Neural cell (in vitro differentiated cells): ENCODE measurements around the gene SPDYE2B. TPM values are rescaled to one million over a fixed set of nuclear protein-coding genes. Genes with fewer than 3 reads are reported as not detected.
"Not testable (repeated sequence)": the region's sequence is repeated elsewhere in the genome, so short reads cannot be mapped to it uniquely, and the experiment has no call there.

Experiments
- H2AFZ ChIP-seq: fragments of 200-600, 300-800 bp; sonication (generic), shearing (Covaris generic); 2 replicates; pipeline ENCODE4 v1.6.0; 2014; ENCODE audit warnings: low read depth, mild to moderate bottlenecking, antibody characterized with exemption, low read length, moderate library complexity
- H3F3A ChIP-seq: fragments of 200-600 bp; shearing (Covaris generic); 2 replicates; pipeline ENCODE4 v1.6.1; 2016; ENCODE audit warnings: mild to moderate bottlenecking, moderate library complexity, mixed read lengths, antibody characterized with exemption, low read length; ENCODE audit not compliant: insufficient read depth, poor library complexity, severe bottlenecking
- H3K27ac ChIP-seq: fragments of 200-600, 300-800 bp; sonication (generic), shearing (Covaris generic); 2 replicates; pipeline ENCODE4 v1.5.1; 2014; ENCODE audit warnings: mild to moderate bottlenecking, low read length, moderate library complexity
- H3K27me3 ChIP-seq: fragments of 300-800, 200-600 bp; sonication (generic), shearing (Covaris generic); 2 replicates; pipeline ENCODE4 v1.6.0; 2014; ENCODE audit warnings: mild to moderate bottlenecking, low read depth, low read length, moderate library complexity; ENCODE audit not compliant: insufficient read depth
- H3K36me3 ChIP-seq: fragments of 300-800, 200-600 bp; sonication (generic), shearing (Covaris generic); 2 replicates; pipeline ENCODE4 v1.5.1; 2014; ENCODE audit warnings: mild to moderate bottlenecking, antibody characterized with exemption, low read length, moderate library complexity; ENCODE audit not compliant: insufficient read depth
- H3K4me2 ChIP-seq: fragments of 300-800, 200-600 bp; sonication (generic), shearing (Covaris generic); 2 replicates; pipeline ENCODE4 v1.6.0; 2014; ENCODE audit warnings: mild to moderate bottlenecking, low read length
- H3K4me3 ChIP-seq: fragments of 300-800, 200-600 bp; sonication (generic), shearing (Covaris generic); 2 replicates; pipeline ENCODE4 v1.5.1; 2014; ENCODE audit warnings: mild to moderate bottlenecking, low read length, moderate library complexity
- H3K79me2 ChIP-seq: fragments of 200-600 bp; shearing (Covaris generic); replicated peaks from 2 replicates; pipeline ENCODE4 v1.6.0; 2014; ENCODE audit warnings: mild to moderate bottlenecking, low read length, moderate library complexity; ENCODE audit not compliant: insufficient read depth
- H3K9ac ChIP-seq: fragments of 300-800, 200-600 bp; sonication (generic), shearing (Covaris generic); 2 replicates; pipeline ENCODE4 v1.6.1; 2016; ENCODE audit warnings: mild to moderate bottlenecking, low read length, mixed read lengths
- H3K9me2 ChIP-seq: fragments of 200-600 bp; shearing (Covaris generic); 2 replicates; pipeline ENCODE4 v1.6.1; 2016; ENCODE audit warnings: mild to moderate bottlenecking, low read length, mixed read lengths; ENCODE audit not compliant: insufficient read depth
- H3K9me3 ChIP-seq: fragments of 200-600, 300-800 bp; sonication (generic), shearing (Covaris generic); 2 replicates; pipeline ENCODE4 v1.6.1; 2016; ENCODE audit warnings: mild to moderate bottlenecking, mixed run types, low read length, moderate library complexity, mixed read lengths
- H4K20me1 ChIP-seq: fragments of 200-600 bp; shearing (Covaris generic); 2 replicates; pipeline ENCODE4 v1.6.1; 2016; ENCODE audit warnings: mild to moderate bottlenecking, mixed run types; ENCODE audit not compliant: insufficient read depth
- POLR2AphosphoS5 ChIP-seq: IDR thresholded peaks from 2 replicates; pipeline ENCODE4 v1.6.1; 2012
- polyA plus RNA-seq: library from polyadenylated mRNA; depleted of rRNA; stranded (reverse); fragments of >200 nt; gene quantifications from 2 replicates; pipeline ENCODE4 v1.2.3, GENCODE V29; 2014
- small RNA-seq, 3 experiments: library from RNA; depleted of rRNA; stranded (forward); fragments of <200 nt; gene quantifications; one replicate each; pipeline ENCODE3, GENCODE V24; 2012

The SPDYE2B gene
- polyA plus RNA-seq, 1 donor from 2014 or later: not detected

- not testable (repeated sequence) for H2AFZ ChIP-seq, H3K9me3 ChIP-seq, H3K79me2 ChIP-seq, H3K4me2 ChIP-seq, H4K20me1 ChIP-seq, H3K27ac ChIP-seq, H3K9ac ChIP-seq, H3K27me3 ChIP-seq, H3K36me3 ChIP-seq, H3K9me2 ChIP-seq, H3F3A ChIP-seq, H3K4me3 ChIP-seq
- TF ChIP-seq POLR2AphosphoS5: peak; percentile 53
Measured at GRCh38 chr7:102697642-102698512, 47.8 kb downstream of the SPDYE2B start.

- H3K9ac ChIP-seq, H3K4me2 ChIP-seq, H3K27ac ChIP-seq, H3F3A ChIP-seq, H3K4me3 ChIP-seq, H3K9me2 ChIP-seq, H3K27me3 ChIP-seq, H3K79me2 ChIP-seq, H2AFZ ChIP-seq, H3K36me3 ChIP-seq, H4K20me1 ChIP-seq, H3K9me3 ChIP-seq: not testable (repeated sequence)
Measured at GRCh38 chr7:102698962-102699750, 49.0 kb downstream of the SPDYE2B start.

Small RNA genes within 50 kb of the gene (small RNA-seq; reads per million reads assigned to genes)
- gene AC105052.3 (0 reads per million in 3 experiments), gene UPK3BL1 (0 reads per million in 3 experiments)

Other genes starting within 250 kb of the SPDYE2B start
- 36.3 and 52.0 TPM in 2 replicates for gene ORAI2, start 216.7 kb upstream of the SPDYE2B start, polyA plus RNA-seq
- gene ALKBH4, start 185.5 kb upstream of the SPDYE2B start, polyA plus RNA-seq: 27.2 and 28.2 TPM in 2 replicates
- 85.5 and 108 TPM in 2 replicates for gene LRWD1, start 185.3 kb upstream of the SPDYE2B start, polyA plus RNA-seq
- 42.6 and 52.9 TPM in 2 replicates for gene POLR2J, start 171.4 kb upstream of the SPDYE2B start, polyA plus RNA-seq
- gene RASA4B, start 132.5 kb upstream of the SPDYE2B start, polyA plus RNA-seq: 31.9 and 43.0 TPM in 2 replicates
- gene UPK3BL2, start 106.6 kb upstream of the SPDYE2B start, polyA plus RNA-seq: 9.0 and 23.6 TPM in 2 replicates
- gene SPDYE2, start 99.1 kb upstream of the SPDYE2B start, polyA plus RNA-seq: not detected in 2 replicates
- 16.8 and 22.7 TPM in 2 replicates for gene POLR2J3, start 77.7 kb upstream of the SPDYE2B start, polyA plus RNA-seq
- 151 and 160 TPM in 2 replicates for gene RASA4, start 33.6 kb upstream of the SPDYE2B start, polyA plus RNA-seq
- gene UPK3BL1, start 7.5 kb upstream of the SPDYE2B start, polyA plus RNA-seq: 21.4 and 30.2 TPM in 2 replicates
- 0.97 and 1.3 TPM in 2 replicates for gene POLR2J2, start 21.3 kb downstream of the SPDYE2B start, polyA plus RNA-seq
- 14.6 and 26.3 TPM in 2 replicates for gene FAM185A, start 98.7 kb downstream of the SPDYE2B start, polyA plus RNA-seq